Measurements from ENCODE around the gene SEL1L. TPM values are rescaled to one million over a fixed set of nuclear protein-coding genes. Genes with fewer than 3 reads are reported as not detected.

Gene SEL1L
- total and polyA plus RNA-seq, 2 of the 13 experiments (the other 11 are each of a cell fraction or from before 2014, with no cell fraction given) = 15.3 to 61.0 TPM

GRCh38 chr14:81537193-81537592 is 3.5 kb upstream of the SEL1L start:
- DNase-seq (ENCODE audit: low spot score) (peak; percentile 75), ATAC-seq (no peak; the same call in 2 of the 3 replicates), FAIRE-seq (peak; percentile 40)
- Histone ChIP-seq H3K4me1 (ENCODE audit: insufficient read depth, low read length) (peaks cover 52% of the 10 kb centered on the region), H3K9me3 (ENCODE audit: low read length) (0 out of 2 replicates have a peak, but pooled peaks cover 9% of the 10 kb centered on the region), H4K20me1 (ENCODE audit: insufficient read depth, low read length) (no peaks in the 10 kb centered on the region), H3K36me3 (replicated peaks in 1 of 2; ENCODE audit: control insufficient read depth in 1 of 2, insufficient read depth in 2 of 2, low read length in 2 of 2) (no peaks in the 10 kb centered on the region), H2AFZ (ENCODE audit: low read length) (no peak overlapping the region), H3K9ac (ENCODE audit: insufficient read depth, low read depth, low read length) (no peak overlapping the region), H3K4me3 (replicated peaks in 1 of 3; ENCODE audit: insufficient read depth in 1 of 3, low read depth in 2 of 3, low read length in 3 of 3) (no peak overlapping the region), H3K27me3 (ENCODE audit: control insufficient read depth in 1 of 2, insufficient read depth in 2 of 2, low read length in 2 of 2) (no peaks in the 10 kb centered on the region; a peak in 1 of 5 replicates), H3K27ac (ENCODE audit: extremely low read length, insufficient read depth, low read length) (no peak overlapping the region), H3K4me2 (ENCODE audit: low read depth, low read length) (peak overlapping the region; percentile 21), H3K79me2 (ENCODE audit: insufficient read depth, low read length) (peaks cover 12% of the 10 kb centered on the region)
- CTCF ChIA-PET (ENCODE audit: low intra/inter-chr PET ratio, low total read pairs) = no interaction called here
- POLR2A ChIA-PET = no interaction called here
- in situ Hi-C loops (cut with HindIII; ENCODE audit: extremely low pct_ligation_motif_present, low pct_unique_long_range_greater_than_20kb) = no loop called here
- BruUV-seq (replicated peaks) = no TSS peak
- 0% methylated on average over 2 of the region's 2 CpGs for WGBS (ENCODE audit: low lambda C conversion rate)
- intact Hi-C loops (cut with micrococcal nuclease; ENCODE audit: unreplicated experiment) = no loop called here
- TF ChIP-seq TEAD3 (CRISPR knock-in tag; optimal IDR thresholded peaks at IDR 0.05; ENCODE audit: borderline replicate concordance) (peak; percentile 43), ZNF546 (CRISPR knock-in tag; conservative IDR thresholded peaks at IDR 0.05) (no peak), ATF4 (CRISPR knock-in tag; IDR thresholded peaks at IDR 0.05) (0 out of 4 replicates have a peak, but pooled peaks of 1 of the 2 experiments have one; percentile 34), PPARG (CRISPR knock-in tag; conservative IDR thresholded peaks at IDR 0.05) (0 out of 2 replicates have a peak, but pooled peaks have one; percentile 35), LCORL (IDR thresholded peaks at IDR 0.05) (no peak), LCORL (CRISPR knock-in tag; IDR thresholded peaks at IDR 0.05) (0 out of 2 replicates have a peak, but pooled peaks have one; percentile 36), ZNF225 (CRISPR knock-in tag; IDR thresholded peaks at IDR 0.05) (no peak), ZNF281 (CRISPR knock-in tag; IDR thresholded peaks at IDR 0.05; ENCODE audit: borderline replicate concordance) (peak; percentile 81; the same call in 1 of the 2 replicates), PRDM4 (CRISPR knock-in tag; IDR thresholded peaks at IDR 0.05; ENCODE audit: borderline replicate concordance) (no peak), TIGD3 (CRISPR knock-in tag; IDR thresholded peaks at IDR 0.05; ENCODE audit: borderline replicate concordance) (no peak), FOXP1 (IDR thresholded peaks at IDR 0.05) (no peak), FOXP1 (CRISPR knock-in tag; IDR thresholded peaks at IDR 0.05) (peak; percentile 89), SOX5 (CRISPR knock-in tag; IDR thresholded peaks at IDR 0.05; ENCODE audit: borderline replicate concordance) (peak; percentile 50; the same call in 1 of the 2 replicates), TP53 (CRISPR knock-in tag; conservative IDR thresholded peaks at IDR 0.05) (no peak), EP300 (IDR thresholded peaks at IDR 0.05; ENCODE audit: low read depth in 2 of 2, low read length in 2 of 2) (peak in 1 of 2 experiments; percentile 76; a peak in 2 of 4 replicates), EP300 (CRISPR knock-in tag; IDR thresholded peaks at IDR 0.05; ENCODE audit: borderline replicate concordance) (no peak), FOXA1 (IDR thresholded peaks at IDR 0.05) (no peak), FOXA1 (CRISPR knock-in tag; IDR thresholded peaks at IDR 0.05) (peak; percentile 85), MXI1 (IDR thresholded peaks at IDR 0.05; ENCODE audit: borderline replicate concordance, low read depth, low read length) (peak; percentile 44; the same call in 1 of the 3 replicates), SAP130 (CRISPR knock-in tag; IDR thresholded peaks at IDR 0.05; ENCODE audit: low read depth) (peak; percentile 70)
